ENCODE measurements around the gene CDR2.

- TF ChIP-seq TAF1 (IDR thresholded peaks at IDR 0.05; ENCODE audit: low read depth, low read length) (0 out of 2 replicates have a peak, but pooled peaks have one; percentile 17), POLR2A (IDR thresholded peaks at IDR 0.05; ENCODE audit: low read depth, low read length) (no peak), POLR2AphosphoS5 (IDR thresholded peaks at IDR 0.05; ENCODE audit: low read depth, low read length) (no peak), SPI1 (IDR thresholded peaks at IDR 0.05; ENCODE audit: low read depth, low read length) (no peak)
These were observed 16.4 kb downstream of the CDR2 start for GRCh38 chr16:22358000-22358399.
